ENCODE measurements around the gene EPDR1. TPM values are rescaled to one million over a fixed set of nuclear protein-coding genes. Genes with fewer than 3 reads are reported as not detected.
"Not testable (repeated sequence)": the region's sequence is repeated elsewhere in the genome, so short reads cannot be mapped to it uniquely, and the experiment has no call there.

The EPDR1 gene
- total RNA-seq, 2 donors from 2014 or later = 5.6 to 8.5 TPM

DNA sequence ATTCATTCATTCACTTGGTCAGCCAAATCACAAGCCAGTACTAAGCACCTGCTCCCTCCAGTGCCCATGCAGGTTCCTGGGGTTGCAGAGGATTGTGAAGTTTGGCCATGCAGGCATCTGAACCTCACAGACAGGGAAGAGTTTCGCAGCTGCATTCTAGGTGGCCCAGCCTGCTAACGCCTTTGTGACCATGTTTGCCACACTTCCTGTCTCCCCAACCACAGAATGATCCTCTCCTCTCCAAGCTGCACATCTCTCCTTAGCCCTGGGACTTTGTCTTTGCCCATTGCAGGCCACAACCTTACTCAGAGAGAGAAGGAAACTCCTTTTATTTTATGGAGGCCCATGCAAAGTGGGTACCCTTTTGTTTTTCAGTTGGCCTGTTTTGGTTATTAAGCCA is 31.8 kb downstream of the EPDR1 start:
- Histone ChIP-seq H3K4me1 (no peaks in the 10 kb centered on the region), H3K36me3 (no peaks in the 10 kb centered on the region), H3K27ac (no peak overlapping the region), H3K9ac (ENCODE audit: low read depth in 2 of 2, low read length in 2 of 2) (no peak overlapping the region), H3K9me3 (no peaks in the 10 kb centered on the region), H3K27me3 (no peaks in the 10 kb centered on the region), H3K4me3 (no peak overlapping the region)
- no peak for DNase-seq
- intact Hi-C loops (cut with DNase I) = no loop called here
- TF ChIP-seq, protein P1, sequence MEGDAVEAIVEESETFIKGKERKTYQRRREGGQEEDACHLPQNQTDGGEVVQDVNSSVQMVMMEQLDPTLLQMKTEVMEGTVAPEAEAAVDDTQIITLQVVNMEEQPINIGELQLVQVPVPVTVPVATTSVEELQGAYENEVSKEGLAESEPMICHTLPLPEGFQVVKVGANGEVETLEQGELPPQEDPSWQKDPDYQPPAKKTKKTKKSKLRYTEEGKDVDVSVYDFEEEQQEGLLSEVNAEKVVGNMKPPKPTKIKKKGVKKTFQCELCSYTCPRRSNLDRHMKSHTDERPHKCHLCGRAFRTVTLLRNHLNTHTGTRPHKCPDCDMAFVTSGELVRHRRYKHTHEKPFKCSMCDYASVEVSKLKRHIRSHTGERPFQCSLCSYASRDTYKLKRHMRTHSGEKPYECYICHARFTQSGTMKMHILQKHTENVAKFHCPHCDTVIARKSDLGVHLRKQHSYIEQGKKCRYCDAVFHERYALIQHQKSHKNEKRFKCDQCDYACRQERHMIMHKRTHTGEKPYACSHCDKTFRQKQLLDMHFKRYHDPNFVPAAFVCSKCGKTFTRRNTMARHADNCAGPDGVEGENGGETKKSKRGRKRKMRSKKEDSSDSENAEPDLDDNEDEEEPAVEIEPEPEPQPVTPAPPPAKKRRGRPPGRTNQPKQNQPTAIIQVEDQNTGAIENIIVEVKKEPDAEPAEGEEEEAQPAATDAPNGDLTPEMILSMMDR (IDR thresholded peaks at IDR 0.05) = no peak

DNA sequence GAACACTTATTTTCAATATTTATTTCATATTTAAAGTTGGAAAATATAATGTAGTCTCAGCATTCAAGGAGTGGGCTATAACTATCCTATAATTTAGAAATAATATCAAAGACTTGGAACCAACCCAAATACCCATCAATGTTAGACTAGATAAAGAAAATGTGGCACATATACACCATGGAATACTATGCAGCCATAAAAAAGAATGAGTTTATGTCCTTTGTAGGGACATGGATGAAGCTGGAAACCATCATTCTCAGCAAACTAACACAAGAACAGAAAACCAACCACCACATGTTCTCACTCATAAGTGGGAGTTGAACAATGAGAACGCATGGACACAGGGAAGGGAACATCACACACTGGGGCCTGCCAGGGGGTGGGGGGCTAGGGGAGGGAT is 33.8 kb downstream of the EPDR1 start:
- H3K27me3 ChIP-seq; H3K4me3 ChIP-seq; H3K27ac ChIP-seq; H3K9ac ChIP-seq (ENCODE audit: low read depth in 2 of 2, low read length in 2 of 2); H3K9me3 ChIP-seq; H3K4me1 ChIP-seq; intact Hi-C loops (cut with DNase I); DNase-seq; H3K36me3 ChIP-seq: not testable (repeated sequence)

DNA sequence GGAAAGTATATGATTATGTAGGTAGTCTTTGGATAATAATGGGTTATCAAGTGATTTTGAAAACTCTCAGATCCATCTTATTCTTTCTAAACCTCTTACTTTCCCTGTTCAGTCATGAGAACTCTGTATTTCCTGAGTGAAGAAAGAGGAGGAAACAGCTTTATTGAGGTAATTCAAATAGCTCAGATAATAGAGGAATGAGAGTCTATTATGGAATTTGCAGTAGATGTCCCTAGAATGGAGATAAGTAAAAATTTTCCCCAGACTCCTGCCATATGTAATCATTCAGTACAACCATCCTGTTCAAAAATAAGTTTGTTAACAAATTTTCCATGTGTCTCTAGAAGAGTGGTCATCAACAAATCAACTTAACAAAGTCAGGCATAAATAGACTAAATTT is 36.4 kb downstream of the EPDR1 start:
- Histone ChIP-seq H3K27ac (no peak overlapping the region), H3K9me3 (no peaks in the 10 kb centered on the region), H3K4me3 (no peak overlapping the region), H3K27me3 (no peaks in the 10 kb centered on the region), H3K4me1 (no peaks in the 10 kb centered on the region), H3K9ac (ENCODE audit: low read depth in 2 of 2, low read length in 2 of 2) (no peak overlapping the region), H3K36me3 (no peaks in the 10 kb centered on the region)
- intact Hi-C loops (cut with DNase I) = no loop called here
- TF ChIP-seq, protein P1 (IDR thresholded peaks at IDR 0.05) = no peak
- no peak for DNase-seq

DNA sequence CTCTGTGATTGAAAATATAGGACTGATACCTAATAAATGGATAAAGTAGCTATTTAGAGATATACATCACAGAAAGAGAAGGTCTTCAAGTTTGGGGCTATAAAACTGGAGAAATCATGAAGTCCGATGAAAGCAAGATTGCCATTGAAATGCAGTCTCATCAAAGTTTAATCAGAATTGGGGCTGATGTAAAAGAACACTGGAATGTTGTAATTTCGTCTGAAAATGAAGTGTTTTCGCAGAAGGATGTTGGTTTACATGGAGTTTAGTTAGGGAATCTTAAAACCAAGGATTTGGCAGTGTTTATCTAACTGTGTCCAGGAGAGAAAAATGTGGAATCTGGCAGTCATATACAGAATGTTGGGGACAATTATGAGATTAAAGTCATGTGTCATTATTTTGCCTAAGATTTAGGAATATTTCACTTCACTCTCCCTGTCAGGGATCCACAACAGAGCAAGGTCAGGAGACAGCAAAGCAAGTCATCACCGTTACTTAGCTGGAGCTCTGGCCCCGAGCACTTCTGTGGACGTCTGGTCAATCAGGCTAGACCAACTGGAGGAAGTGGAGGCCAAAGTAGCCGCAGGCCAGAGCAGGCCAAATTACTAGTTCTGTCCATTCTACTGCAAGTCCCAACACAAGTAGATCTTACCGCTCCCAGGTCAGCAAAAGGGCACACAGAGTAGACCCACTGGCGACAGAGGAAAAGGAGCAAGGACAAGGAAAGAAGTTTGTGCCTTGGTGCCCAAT is 37.0 kb downstream of the EPDR1 start:
- no peak overlapping the region for H3K4me3 ChIP-seq
- H3K4me1 ChIP-seq = no peaks in the 10 kb centered on the region
- H3K9ac ChIP-seq (ENCODE audit: low read depth in 2 of 2, low read length in 2 of 2) = no peak overlapping the region
- H3K9me3 ChIP-seq = no peaks in the 10 kb centered on the region
- H3K36me3 ChIP-seq = no peaks in the 10 kb centered on the region
- no peak for DNase-seq
- intact Hi-C loops (cut with DNase I) = no loop called here
- H3K27me3 ChIP-seq = no peaks in the 10 kb centered on the region
- no peak overlapping the region for H3K27ac ChIP-seq
- TF ChIP-seq, protein P1 (IDR thresholded peaks at IDR 0.05) = no peak

DNA sequence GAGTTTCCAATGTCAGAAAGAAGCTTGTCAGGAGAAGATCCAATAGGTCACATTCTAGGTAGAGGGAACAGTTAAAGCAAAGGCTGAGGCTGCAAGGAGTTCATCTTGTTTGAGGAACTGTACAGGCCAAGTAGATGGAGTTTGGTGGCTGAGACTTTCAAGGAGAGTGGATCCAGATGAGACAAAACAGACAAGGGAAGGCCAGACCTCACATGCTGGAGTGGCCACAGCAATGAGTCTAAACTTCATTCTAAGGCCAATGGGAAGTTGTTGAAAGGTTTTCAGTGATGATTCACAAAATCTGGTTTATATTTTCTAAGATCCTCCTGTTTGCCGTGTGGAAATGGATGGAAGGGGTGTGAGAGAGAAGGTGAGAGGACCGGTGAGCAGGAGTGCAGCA is 40.0 kb downstream of the EPDR1 start:
- Histone ChIP-seq H3K27me3 (no peaks in the 10 kb centered on the region), H3K27ac (no peak overlapping the region), H3K9ac (ENCODE audit: low read depth in 2 of 2, low read length in 2 of 2) (no peak overlapping the region), H3K4me3 (no peak overlapping the region), H3K4me1 (no peaks in the 10 kb centered on the region), H3K36me3 (no peaks in the 10 kb centered on the region), H3K9me3 (no peaks in the 10 kb centered on the region)
- TF ChIP-seq, protein P1 (IDR thresholded peaks at IDR 0.05) = no peak
- intact Hi-C loops (cut with DNase I) = no loop called here
- DNase-seq = no peak

DNA sequence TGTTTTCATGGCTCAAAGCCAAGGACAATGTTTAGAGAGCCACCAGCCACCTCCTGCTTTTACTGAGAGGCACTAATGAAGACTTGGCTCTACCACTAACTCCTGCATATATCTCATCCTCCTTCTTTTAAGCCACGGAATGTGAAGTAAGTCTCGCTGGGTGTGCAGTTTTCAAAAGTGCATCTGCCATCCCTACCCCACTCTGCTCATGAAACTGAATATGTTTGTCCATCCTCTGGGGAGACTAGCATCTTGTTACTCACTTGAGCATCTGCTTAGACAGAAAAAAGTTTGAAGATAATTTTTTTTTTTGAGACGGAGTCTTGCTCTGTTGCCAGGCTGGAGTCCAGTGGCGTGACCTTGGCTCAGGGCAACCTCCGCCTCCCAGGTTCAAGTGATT is 40.8 kb downstream of the EPDR1 start:
- H3K4me3 ChIP-seq = no peak overlapping the region
- H3K27ac ChIP-seq = no peak overlapping the region
- TF ChIP-seq, protein P1 (IDR thresholded peaks at IDR 0.05) = no peak
- H3K9ac ChIP-seq (ENCODE audit: low read depth in 2 of 2, low read length in 2 of 2) = no peak overlapping the region
- intact Hi-C loops (cut with DNase I) = no loop called here
- H3K36me3 ChIP-seq = no peaks in the 10 kb centered on the region
- no peaks in the 10 kb centered on the region for H3K27me3 ChIP-seq
- H3K4me1 ChIP-seq = no peaks in the 10 kb centered on the region
- no peak for DNase-seq
- H3K9me3 ChIP-seq = no peaks in the 10 kb centered on the region

Measured in colonic mucosa (tissue), 4 donors.